ENCODE results near the gene FAHD2A. TPM values are rescaled to one million over a fixed set of nuclear protein-coding genes. Genes with fewer than 3 reads are reported as not detected.

FAHD2A gene
- total RNA-seq, 1 experiment from 2014 or later = 25.4 TPM

GRCh38 chr2:95390881-95391321, 11.6 kb upstream of the FAHD2A start:
- Histone ChIP-seq H3K79me2 (ENCODE audit: insufficient read depth, low read length) (no peaks in the 10 kb centered on the region), H3K9me2 (ENCODE audit: insufficient read depth) (no peaks in the 10 kb centered on the region), H3K9ac (ENCODE audit: low read length) (no peak overlapping the region), H3K27ac (ENCODE audit: low read depth, low read length) (no peak overlapping the region), H3K9me3 (ENCODE audit: control insufficient read depth in 1 of 2, insufficient read depth in 1 of 2, low read depth in 1 of 2, low read length in 2 of 2) (no peaks in the 10 kb centered on the region), H3K36me3 (ENCODE audit: control insufficient read depth in 1 of 2, insufficient read depth in 2 of 2, low read length in 2 of 2) (no peaks in the 10 kb centered on the region), H3K4me3 (replicated peaks in 1 of 2; ENCODE audit: low read depth in 1 of 2, low read length in 2 of 2) (no peak overlapping the region), H3K4me1 (ENCODE audit: control insufficient read depth in 1 of 2, insufficient read depth in 2 of 2, low read length in 2 of 2) (peaks cover 0 to 3% of the 10 kb centered on the region in 2 experiments; a peak in 1 of 4 replicates), H3K27me3 (ENCODE audit: insufficient read depth, low read length) (no peaks in the 10 kb centered on the region), H3K4me2 (ENCODE audit: low read length) (no peak overlapping the region), H4K20me1 (ENCODE audit: insufficient read depth) (no peaks in the 10 kb centered on the region), H2AFZ (ENCODE audit: low read depth, low read length, poor library complexity, severe bottlenecking) (no peak overlapping the region)
- no peak for ATAC-seq
- ChIA-PET CTCF (no interaction called here), RAD21 (ENCODE audit: low non-redundant PET in 1 of 2, low total read pairs in 2 of 2, uncharacterized antibody in 2 of 2, unreplicated experiment in 2 of 2) (no interaction called here), POLR2A (no interaction called here)
- no peak for DNase-seq (ENCODE audit: low read depth, low spot score)
- BruUV-seq (replicated peaks) = no TSS peak
- intact Hi-C loops (cut with micrococcal nuclease) = no loop called here
- TF ChIP-seq JUND (IDR thresholded peaks at IDR 0.05) (no peak), CEBPB (IDR thresholded peaks at IDR 0.05; ENCODE audit: low read depth) (no peak), RAD21 (IDR thresholded peaks at IDR 0.05; ENCODE audit: low read depth) (no peak), EGR1 (IDR thresholded peaks at IDR 0.05; ENCODE audit: low read depth) (no peak), SIN3A (IDR thresholded peaks at IDR 0.05; ENCODE audit: low read depth) (no peak), CBX3 (IDR thresholded peaks at IDR 0.05; ENCODE audit: low read depth) (no peak), POLR2AphosphoS5 (IDR thresholded peaks at IDR 0.05; ENCODE audit: low read depth, low read length) (no peak), ELF1 (IDR thresholded peaks at IDR 0.05; ENCODE audit: borderline replicate concordance, low read depth) (no peak), TCF7L2 (IDR thresholded peaks at IDR 0.05; ENCODE audit: borderline replicate concordance, extremely low read depth, insufficient read depth, insufficient read length) (no peak), MAX (IDR thresholded peaks at IDR 0.05) (no peak), ZFX (IDR thresholded peaks at IDR 0.05) (no peak), YY1 (IDR thresholded peaks at IDR 0.05; ENCODE audit: extremely low read depth, insufficient replicate concordance, low read depth, low read length) (no peak), ATF3 (IDR thresholded peaks at IDR 0.05) (no peak), SP1 (IDR thresholded peaks at IDR 0.05; ENCODE audit: low read depth) (no peak), POLR2A (IDR thresholded peaks at IDR 0.05; ENCODE audit: borderline replicate concordance, extremely low read depth, insufficient read depth, insufficient read length) (no peak), EZH2 (IDR thresholded peaks at IDR 0.05) (no peak), ZBTB33 (IDR thresholded peaks at IDR 0.05; ENCODE audit: extremely low read depth, insufficient replicate concordance, low read length) (no peak), ZNF274 (IDR thresholded peaks at IDR 0.05; ENCODE audit: low read depth, low read length) (no peak)

Measured in HCT116 (cell line).